Mucosa of rectum (tissue), 2 donors: ENCODE measurements around the gene CEACAM7.
"Not testable (repeated sequence)": the region's sequence is repeated elsewhere in the genome, so short reads cannot be mapped to it uniquely, and the experiment has no call there.

Source experiments
- H3K27ac ChIP-seq, 2 donors: one replicate each; pipeline ENCODE4 v1.7.0; 2013; ENCODE audit warnings: inconsistent platforms in 2 of 2, low read depth in 2 of 2, low read length in 2 of 2
- H3K27me3 ChIP-seq, 2 donors: one replicate each; pipeline ENCODE4 v1.7.0; 2013; ENCODE audit warnings: low read length in 2 of 2; ENCODE audit not compliant: control insufficient read depth in 2 of 2, insufficient read depth in 2 of 2
- H3K36me3 ChIP-seq, 2 donors: one replicate each; pipeline ENCODE4 v1.7.0; 2013; ENCODE audit warnings: low read length in 2 of 2; ENCODE audit not compliant: control insufficient read depth in 2 of 2, insufficient read depth in 2 of 2
- H3K4me1 ChIP-seq, 2 donors: one replicate each; pipeline ENCODE4 v1.7.0; 2013; ENCODE audit warnings: low read length in 2 of 2, mild to moderate bottlenecking in 1 of 2; ENCODE audit not compliant: control insufficient read depth in 2 of 2, insufficient read depth in 2 of 2
- H3K4me3 ChIP-seq, 2 donors: one replicate each; pipeline ENCODE4 v1.7.0; 2013; ENCODE audit warnings: low read length in 2 of 2
- H3K9ac ChIP-seq, 2 donors: one replicate each; pipeline ENCODE4 v1.7.0; 2013; ENCODE audit warnings: low read length in 2 of 2, low read depth in 1 of 2, mild to moderate bottlenecking in 1 of 2
- H3K9me3 ChIP-seq, 2 donors: one replicate each; pipeline ENCODE4 v1.7.0; 2013; ENCODE audit warnings: low read length in 2 of 2; ENCODE audit not compliant: control insufficient read depth in 2 of 2
- donor health status: healthy.
- donor health status: Normal muscosa, but diverticular disease.

CEACAM7 gene

DNA sequence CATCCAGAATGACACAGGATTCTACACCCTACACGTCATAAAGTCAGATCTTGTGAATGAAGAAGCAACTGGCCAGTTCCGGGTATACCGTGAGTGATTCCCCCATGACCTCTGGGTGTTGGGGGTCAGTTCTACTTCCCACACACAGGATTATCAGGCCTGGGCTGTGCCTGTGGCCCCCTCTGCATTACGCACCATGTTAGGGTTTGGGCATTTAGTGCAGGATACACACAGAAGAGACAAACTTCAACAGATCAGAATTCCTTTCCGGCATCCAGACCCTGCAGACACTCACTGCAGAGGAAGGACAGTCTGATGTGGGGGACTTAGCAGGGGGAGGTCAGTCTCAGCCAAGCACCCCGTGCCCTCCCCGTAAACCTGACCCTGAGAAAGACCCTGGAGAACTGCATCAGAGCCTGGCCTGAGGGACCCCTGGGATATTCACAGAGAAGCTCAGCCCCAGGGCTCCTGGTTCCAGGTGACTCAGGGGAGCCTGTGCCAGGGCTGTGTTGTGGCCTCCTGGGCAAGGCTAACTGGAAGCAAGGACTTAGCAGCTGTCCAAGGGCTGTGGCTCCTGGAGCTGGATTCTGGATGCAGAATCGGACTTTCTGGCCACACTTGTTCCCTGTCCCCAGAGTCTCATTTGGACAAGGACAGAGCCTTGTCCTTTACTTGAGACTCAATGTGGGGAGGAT lies 22.0 kb upstream of the CEACAM7 start:
- no peaks in the 10 kb centered on the region for H3K9me3 ChIP-seq
- peak overlapping the region; percentile 79 to 96 for H3K9ac ChIP-seq
- peak overlapping the region; percentile 86 to 89 for H3K27ac ChIP-seq
- H3K4me3 ChIP-seq: peak overlapping the region; percentile 85 to 92
- H3K4me1 ChIP-seq: peaks cover 24 to 31% of the 10 kb centered on the region in 2 donors
- H3K27me3 ChIP-seq: peaks cover 0 to 5% of the 10 kb centered on the region in 2 donors
- H3K36me3 ChIP-seq: peaks cover 33 to 40% of the 10 kb centered on the region in 2 donors

DNA sequence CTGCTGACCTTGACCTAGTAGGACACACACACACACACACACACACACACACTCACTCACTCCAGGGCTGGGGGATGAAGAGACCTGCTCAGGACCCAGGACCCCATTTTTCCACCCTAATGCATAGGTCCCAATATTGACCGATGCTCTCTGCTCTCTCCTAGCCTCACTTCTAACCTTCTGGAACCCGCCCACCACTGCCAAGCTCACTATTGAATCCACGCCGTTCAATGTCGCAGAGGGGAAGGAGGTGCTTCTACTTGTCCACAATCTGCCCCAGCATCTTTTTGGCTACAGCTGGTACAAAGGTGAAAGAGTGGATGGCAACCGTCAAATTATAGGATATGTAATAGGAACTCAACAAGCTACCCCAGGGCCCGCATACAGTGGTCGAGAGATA lies 21.4 kb upstream of the CEACAM7 start:
- Histone ChIP-seq H3K36me3 (peaks cover 27 to 37% of the 10 kb centered on the region in 2 donors), H3K4me3 (peak overlapping the region; percentile 85 to 92), H3K4me1 (peaks cover 22 to 31% of the 10 kb centered on the region in 2 donors), H3K27ac (peak overlapping the region; percentile 86 to 89), H3K9ac (peak overlapping the region; percentile 79 to 96)
- not testable (repeated sequence) for H3K27me3 ChIP-seq, H3K9me3 ChIP-seq

DNA sequence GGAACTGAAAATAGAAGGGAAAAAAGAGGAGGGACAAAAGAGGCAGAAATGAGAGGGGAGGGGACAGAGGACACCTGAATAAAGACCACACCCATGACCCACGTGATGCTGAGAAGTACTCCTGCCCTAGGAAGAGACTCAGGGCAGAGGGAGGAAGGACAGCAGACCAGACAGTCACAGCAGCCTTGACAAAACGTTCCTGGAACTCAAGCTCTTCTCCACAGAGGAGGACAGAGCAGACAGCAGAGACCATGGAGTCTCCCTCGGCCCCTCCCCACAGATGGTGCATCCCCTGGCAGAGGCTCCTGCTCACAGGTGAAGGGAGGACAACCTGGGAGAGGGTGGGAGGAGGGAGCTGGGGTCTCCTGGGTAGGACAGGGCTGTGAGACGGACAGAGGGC lies 20.4 kb upstream of the CEACAM7 start, which contains the start of gene CEACAM5:
TSS of gene CEACAM5 (plus strand) at position 146 of the 400 bp plus-strand sequence. CDS start at position 252, 106 bp downstream.
- peaks cover 21 to 31% of the 10 kb centered on the region in 2 donors for H3K4me1 ChIP-seq
- peak within 1 kb of the TSS; percentile 85 to 92 for H3K4me3 ChIP-seq
- peaks cover 0 to 5% of the 10 kb centered on the region in 2 donors for H3K27me3 ChIP-seq
- peak within 1 kb of the TSS; percentile 86 to 89 for H3K27ac ChIP-seq
- H3K9ac ChIP-seq: peak within 1 kb of the TSS; percentile 79 to 96
- no peaks in the 10 kb centered on the region for H3K9me3 ChIP-seq
- H3K36me3 ChIP-seq: peaks cover 22 to 28% of the 10 kb centered on the region in 2 donors

DNA sequence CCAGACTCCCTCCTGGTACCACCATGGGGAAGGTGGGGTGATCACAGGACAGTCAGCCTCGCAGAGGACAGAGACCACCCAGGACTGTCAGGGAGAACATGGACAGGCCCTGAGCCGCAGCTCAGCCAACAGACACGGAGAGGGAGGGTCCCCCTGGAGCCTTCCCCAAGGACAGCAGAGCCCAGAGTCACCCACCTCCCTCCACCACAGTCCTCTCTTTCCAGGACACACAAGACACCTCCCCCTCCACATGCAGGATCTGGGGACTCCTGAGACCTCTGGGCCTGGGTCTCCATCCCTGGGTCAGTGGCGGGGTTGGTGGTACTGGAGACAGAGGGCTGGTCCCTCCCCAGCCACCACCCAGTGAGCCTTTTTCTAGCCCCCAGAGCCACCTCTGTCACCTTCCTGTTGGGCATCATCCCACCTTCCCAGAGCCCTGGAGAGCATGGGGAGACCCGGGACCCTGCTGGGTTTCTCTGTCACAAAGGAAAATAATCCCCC lies 19.9 kb upstream of the CEACAM7 start:
- H3K27me3 ChIP-seq: peaks cover 0 to 5% of the 10 kb centered on the region in 2 donors
- H3K27ac ChIP-seq: peak overlapping the region; percentile 86 to 89
- peaks cover 22 to 28% of the 10 kb centered on the region in 2 donors for H3K36me3 ChIP-seq
- peak overlapping the region; percentile 47 to 79 for H3K9ac ChIP-seq
- H3K9me3 ChIP-seq: no peaks in the 10 kb centered on the region
- peak overlapping the region; percentile 85 to 92 for H3K4me3 ChIP-seq
- peaks cover 21 to 31% of the 10 kb centered on the region in 2 donors for H3K4me1 ChIP-seq

DNA sequence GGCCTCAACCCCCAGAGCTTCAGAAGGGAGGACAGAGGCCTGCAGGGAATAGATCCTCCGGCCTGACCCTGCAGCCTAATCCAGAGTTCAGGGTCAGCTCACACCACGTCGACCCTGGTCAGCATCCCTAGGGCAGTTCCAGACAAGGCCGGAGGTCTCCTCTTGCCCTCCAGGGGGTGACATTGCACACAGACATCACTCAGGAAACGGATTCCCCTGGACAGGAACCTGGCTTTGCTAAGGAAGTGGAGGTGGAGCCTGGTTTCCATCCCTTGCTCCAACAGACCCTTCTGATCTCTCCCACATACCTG lies 19.4 kb upstream of the CEACAM7 start:
- Histone ChIP-seq H3K27me3 (peaks cover 0 to 5% of the 10 kb centered on the region in 2 donors), H3K27ac (peak overlapping the region; percentile 86 to 89), H3K36me3 (peaks cover 21 to 26% of the 10 kb centered on the region in 2 donors), H3K4me1 (peaks cover 21 to 31% of the 10 kb centered on the region in 2 donors), H3K9ac (peak overlapping the region; percentile 47 to 79), H3K9me3 (no peaks in the 10 kb centered on the region), H3K4me3 (peak overlapping the region; percentile 48 to 92)

DNA sequence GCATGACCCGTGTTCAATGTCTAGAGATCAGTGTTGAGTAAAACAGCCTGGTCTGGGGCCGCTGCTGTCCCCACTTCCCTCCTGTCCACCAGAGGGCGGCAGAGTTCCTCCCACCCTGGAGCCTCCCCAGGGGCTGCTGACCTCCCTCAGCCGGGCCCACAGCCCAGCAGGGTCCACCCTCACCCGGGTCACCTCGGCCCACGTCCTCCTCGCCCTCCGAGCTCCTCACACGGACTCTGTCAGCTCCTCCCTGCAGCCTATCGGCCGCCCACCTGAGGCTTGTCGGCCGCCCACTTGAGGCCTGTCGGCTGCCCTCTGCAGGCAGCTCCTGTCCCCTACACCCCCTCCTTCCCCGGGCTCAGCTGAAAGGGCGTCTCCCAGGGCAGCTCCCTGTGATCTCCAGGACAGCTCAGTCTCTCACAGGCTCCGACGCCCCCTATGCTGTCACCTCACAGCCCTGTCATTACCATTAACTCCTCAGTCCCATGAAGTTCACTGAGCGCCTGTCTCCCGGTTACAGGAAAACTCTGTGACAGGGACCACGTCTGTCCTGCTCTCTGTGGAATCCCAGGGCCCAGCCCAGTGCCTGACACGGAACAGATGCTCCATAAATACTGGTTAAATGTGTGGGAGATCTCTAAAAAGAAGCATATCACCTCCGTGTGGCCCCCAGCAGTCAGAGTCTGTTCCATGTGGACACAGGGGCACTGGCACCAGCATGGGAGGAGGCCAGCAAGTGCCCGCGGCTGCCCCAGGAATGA lies 18.9 kb upstream of the CEACAM7 start:
- peak overlapping the region; percentile 62 to 63 for H3K4me3 ChIP-seq
- H3K4me1 ChIP-seq: peaks cover 21 to 29% of the 10 kb centered on the region in 2 donors
- peak overlapping the region; percentile 86 to 89 for H3K27ac ChIP-seq
- peaks cover 16 to 21% of the 10 kb centered on the region in 2 donors for H3K36me3 ChIP-seq
- no peaks in the 10 kb centered on the region for H3K9me3 ChIP-seq
- peak overlapping the region; percentile 47 to 79 for H3K9ac ChIP-seq
- peaks cover 0 to 5% of the 10 kb centered on the region in 2 donors for H3K27me3 ChIP-seq

DNA sequence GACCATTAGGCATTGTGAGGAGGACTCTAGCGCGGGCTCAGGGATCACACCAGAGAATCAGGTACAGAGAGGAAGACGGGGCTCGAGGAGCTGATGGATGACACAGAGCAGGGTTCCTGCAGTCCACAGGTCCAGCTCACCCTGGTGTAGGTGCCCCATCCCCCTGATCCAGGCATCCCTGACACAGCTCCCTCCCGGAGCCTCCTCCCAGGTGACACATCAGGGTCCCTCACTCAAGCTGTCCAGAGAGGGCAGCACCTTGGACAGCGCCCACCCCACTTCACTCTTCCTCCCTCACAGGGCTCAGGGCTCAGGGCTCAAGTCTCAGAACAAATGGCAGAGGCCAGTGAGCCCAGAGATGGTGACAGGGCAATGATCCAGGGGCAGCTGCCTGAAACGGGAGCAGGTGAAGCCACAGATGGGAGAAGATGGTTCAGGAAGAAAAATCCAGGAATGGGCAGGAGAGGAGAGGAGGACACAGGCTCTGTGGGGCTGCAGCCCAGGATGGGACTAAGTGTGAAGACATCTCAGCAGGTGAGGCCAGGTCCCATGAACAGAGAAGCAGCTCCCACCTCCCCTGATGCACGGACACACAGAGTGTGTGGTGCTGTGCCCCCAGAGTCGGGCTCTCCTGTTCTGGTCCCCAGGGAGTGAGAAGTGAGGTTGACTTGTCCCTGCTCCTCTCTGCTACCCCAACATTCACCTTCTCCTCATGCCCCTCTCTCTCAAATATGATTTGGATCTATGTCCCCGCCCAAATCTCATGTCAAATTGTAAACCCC lies 17.5 kb upstream of the CEACAM7 start:
- Histone ChIP-seq H3K4me3 (no peak overlapping the region), H3K27me3 (peaks cover 0 to 2% of the 10 kb centered on the region in 2 donors), H3K36me3 (peaks cover 4 to 8% of the 10 kb centered on the region in 2 donors), H3K9me3 (no peaks in the 10 kb centered on the region), H3K9ac (no peak overlapping the region), H3K4me1 (peaks cover 19 to 26% of the 10 kb centered on the region in 2 donors), H3K27ac (no peak overlapping the region)

DNA sequence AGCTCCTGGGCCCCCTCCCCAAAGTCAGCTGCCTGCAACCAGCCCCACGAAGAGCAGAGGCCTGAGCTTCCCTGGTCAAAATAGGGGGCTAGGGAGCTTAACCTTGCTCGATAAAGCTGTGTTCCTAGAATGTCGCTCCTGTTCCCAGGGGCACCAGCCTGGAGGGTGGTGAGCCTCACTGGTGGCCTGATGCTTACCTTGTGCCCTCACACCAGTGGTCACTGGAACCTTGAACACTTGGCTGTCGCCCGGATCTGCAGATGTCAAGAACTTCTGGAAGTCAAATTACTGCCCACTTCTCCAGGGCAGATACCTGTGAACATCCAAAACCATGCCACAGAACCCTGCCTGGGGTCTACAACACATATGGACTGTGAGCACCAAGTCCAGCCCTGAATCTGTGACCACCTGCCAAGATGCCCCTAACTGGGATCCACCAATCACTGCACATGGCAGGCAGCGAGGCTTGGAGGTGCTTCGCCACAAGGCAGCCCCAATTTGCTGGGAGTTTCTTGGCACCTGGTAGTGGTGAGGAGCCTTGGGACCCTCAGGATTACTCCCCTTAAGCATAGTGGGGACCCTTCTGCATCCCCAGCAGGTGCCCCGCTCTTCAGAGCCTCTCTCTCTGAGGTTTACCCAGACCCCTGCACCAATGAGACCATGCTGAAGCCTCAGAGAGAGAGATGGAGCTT lies 15.7 kb upstream of the CEACAM7 start:
- Histone ChIP-seq H3K27ac (no peak overlapping the region), H3K4me1 (peaks cover 22 to 38% of the 10 kb centered on the region in 2 donors), H3K27me3 (peaks cover 0 to 2% of the 10 kb centered on the region in 2 donors), H3K4me3 (no peak overlapping the region), H3K9ac (no peak overlapping the region), H3K9me3 (no peaks in the 10 kb centered on the region), H3K36me3 (no peaks in the 10 kb centered on the region)

DNA sequence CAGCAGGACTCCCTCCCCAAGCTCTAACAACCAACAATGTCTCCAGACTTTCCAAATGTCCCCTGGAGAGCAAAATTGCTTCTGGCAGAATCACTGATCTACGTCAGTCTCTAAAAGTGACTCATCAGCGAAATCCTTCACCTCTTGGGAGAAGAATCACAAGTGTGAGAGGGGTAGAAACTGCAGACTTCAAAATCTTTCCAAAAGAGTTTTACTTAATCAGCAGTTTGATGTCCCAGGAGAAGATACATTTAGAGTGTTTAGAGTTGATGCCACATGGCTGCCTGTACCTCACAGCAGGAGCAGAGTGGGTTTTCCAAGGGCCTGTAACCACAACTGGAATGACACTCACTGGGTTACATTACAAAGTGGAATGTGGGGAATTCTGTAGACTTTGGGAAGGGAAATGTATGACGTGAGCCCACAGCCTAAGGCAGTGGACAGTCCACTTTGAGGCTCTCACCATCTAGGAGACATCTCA lies 14.1 kb upstream of the CEACAM7 start:
- Histone ChIP-seq H3K36me3 (no peaks in the 10 kb centered on the region), H3K27me3 (no peaks in the 10 kb centered on the region), H3K4me1 (peaks cover 15 to 35% of the 10 kb centered on the region in 2 donors), H3K9me3 (no peaks in the 10 kb centered on the region), H3K4me3 (no peak overlapping the region), H3K9ac (no peak overlapping the region), H3K27ac (no peak overlapping the region)
